OCI-M2 (cell line): ENCODE data around the gene NUP98.
"Not testable (repeated sequence)": the region's sequence is repeated elsewhere in the genome, so short reads cannot be mapped to it uniquely, and the experiment has no call there.

ENCODE experiments used
- DNase-seq: peaks from one replicate; lab custom pipeline; 2025; ENCODE audit not compliant: unreplicated experiment; lab: John Stamatoyannopoulos, UW

Gene NUP98

GRCh38 chr11:3827434-3828186, 30.3 kb upstream of the NUP98 start:
- DNase-seq = no peak

- DNase-seq = no peak
Measured at GRCh38 chr11:3826721-3827120, 29.4 kb upstream of the NUP98 start.

GRCh38 chr11:3825473-3826154, 28.3 kb upstream of the NUP98 start:
- no peak for DNase-seq

GRCh38 chr11:3824714-3825472, 27.5 kb upstream of the NUP98 start:
- DNase-seq = peak; percentile 53

GRCh38 chr11:3823762-3824506, 26.6 kb upstream of the NUP98 start:
- DNase-seq = no peak

GRCh38 chr11:3823303-3823702, 25.9 kb upstream of the NUP98 start:
- no peak for DNase-seq

GRCh38 chr11:3822312-3822711, 25.0 kb upstream of the NUP98 start:
- no peak for DNase-seq

- no peak for DNase-seq
Measured at GRCh38 chr11:3820971-3821370, 23.6 kb upstream of the NUP98 start.

- DNase-seq = no peak
Measured at GRCh38 chr11:3817181-3817800, 19.9 kb upstream of the NUP98 start.

GRCh38 chr11:3816673-3817072, 19.3 kb upstream of the NUP98 start:
- no peak for DNase-seq

- no peak for DNase-seq
Measured at GRCh38 chr11:3815845-3816244, 18.5 kb upstream of the NUP98 start.

- not testable (repeated sequence) for DNase-seq
Measured at GRCh38 chr11:3814832-3815231, 17.5 kb upstream of the NUP98 start.

- DNase-seq = no peak
Measured at GRCh38 chr11:3810951-3811350, 13.6 kb upstream of the NUP98 start.

- no peak for DNase-seq
Measured at GRCh38 chr11:3810446-3810845, 13.1 kb upstream of the NUP98 start.

- DNase-seq = no peak
Measured at GRCh38 chr11:3809624-3809928, 12.2 kb upstream of the NUP98 start.

GRCh38 chr11:3808861-3809623, 11.7 kb upstream of the NUP98 start:
- DNase-seq = no peak

GRCh38 chr11:3807909-3808860, 10.8 kb upstream of the NUP98 start, which contains the start of gene PGAP2:
PGAP2 (plus strand) TSS chr11:3808560; CDS start chr11:3811260, 2,700 bp downstream.
- peak; percentile 43 for DNase-seq

- no peak for DNase-seq
Measured at GRCh38 chr11:3803726-3804495, 6.6 kb upstream of the NUP98 start.
